PFSK-1 (cell line): Measurements from ENCODE around the gene DNAI7.

Source experiments
- POLR2AphosphoS5 ChIP-seq: IDR thresholded peaks from 2 replicates; pipeline ENCODE4 v1.6.1; 2012; ENCODE audit warnings: low read depth, mild to moderate bottlenecking, control low read depth, low read length, moderate library complexity
- SIN3A ChIP-seq: IDR thresholded peaks from 2 replicates; pipeline ENCODE4 v1.6.1; 2012; ENCODE audit warnings: mild to moderate bottlenecking, low read length, moderate library complexity, borderline replicate concordance; ENCODE audit not compliant: insufficient read depth
- TAF1 ChIP-seq: IDR thresholded peaks from 2 replicates; pipeline ENCODE4 v1.6.1; 2012; ENCODE audit warnings: low read length, control low read depth, borderline replicate concordance; ENCODE audit not compliant: insufficient read depth
- TF ChIP-seq, protein P1 (sequence below), 2 experiments: IDR thresholded peaks; 2 replicates each; pipeline versions ENCODE4 v1.6.1 to v1.8.0; 2011 to 2012; ENCODE audit warnings: low read depth in 2 of 2, low read length in 2 of 2, control low read depth in 1 of 2, inconsistent platforms in 1 of 2, mild to moderate bottlenecking in 1 of 2, moderate library complexity in 1 of 2; ENCODE audit not compliant: insufficient read depth in 1 of 2

GRCh38 chr12:25162866-25163265 lies 32.1 kb downstream of the DNAI7 start:
- TF ChIP-seq SIN3A, result no peak
- no peak for TF ChIP-seq POLR2AphosphoS5
- TF ChIP-seq, protein P1, sequence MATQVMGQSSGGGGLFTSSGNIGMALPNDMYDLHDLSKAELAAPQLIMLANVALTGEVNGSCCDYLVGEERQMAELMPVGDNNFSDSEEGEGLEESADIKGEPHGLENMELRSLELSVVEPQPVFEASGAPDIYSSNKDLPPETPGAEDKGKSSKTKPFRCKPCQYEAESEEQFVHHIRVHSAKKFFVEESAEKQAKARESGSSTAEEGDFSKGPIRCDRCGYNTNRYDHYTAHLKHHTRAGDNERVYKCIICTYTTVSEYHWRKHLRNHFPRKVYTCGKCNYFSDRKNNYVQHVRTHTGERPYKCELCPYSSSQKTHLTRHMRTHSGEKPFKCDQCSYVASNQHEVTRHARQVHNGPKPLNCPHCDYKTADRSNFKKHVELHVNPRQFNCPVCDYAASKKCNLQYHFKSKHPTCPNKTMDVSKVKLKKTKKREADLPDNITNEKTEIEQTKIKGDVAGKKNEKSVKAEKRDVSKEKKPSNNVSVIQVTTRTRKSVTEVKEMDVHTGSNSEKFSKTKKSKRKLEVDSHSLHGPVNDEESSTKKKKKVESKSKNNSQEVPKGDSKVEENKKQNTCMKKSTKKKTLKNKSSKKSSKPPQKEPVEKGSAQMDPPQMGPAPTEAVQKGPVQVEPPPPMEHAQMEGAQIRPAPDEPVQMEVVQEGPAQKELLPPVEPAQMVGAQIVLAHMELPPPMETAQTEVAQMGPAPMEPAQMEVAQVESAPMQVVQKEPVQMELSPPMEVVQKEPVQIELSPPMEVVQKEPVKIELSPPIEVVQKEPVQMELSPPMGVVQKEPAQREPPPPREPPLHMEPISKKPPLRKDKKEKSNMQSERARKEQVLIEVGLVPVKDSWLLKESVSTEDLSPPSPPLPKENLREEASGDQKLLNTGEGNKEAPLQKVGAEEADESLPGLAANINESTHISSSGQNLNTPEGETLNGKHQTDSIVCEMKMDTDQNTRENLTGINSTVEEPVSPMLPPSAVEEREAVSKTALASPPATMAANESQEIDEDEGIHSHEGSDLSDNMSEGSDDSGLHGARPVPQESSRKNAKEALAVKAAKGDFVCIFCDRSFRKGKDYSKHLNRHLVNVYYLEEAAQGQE (IDR thresholded peaks at IDR 0.05; ENCODE audit: insufficient read depth in 1 of 2, low read depth in 2 of 2, low read length in 2 of 2), result no peak
- no peak for TF ChIP-seq TAF1
